NCI-H460 (cell line): ENCODE results near the gene MRTFA. TPM values are rescaled to one million over a fixed set of nuclear protein-coding genes. Genes with fewer than 3 reads are reported as not detected.
"Not testable (repeated sequence)": the region's sequence is repeated elsewhere in the genome, so short reads cannot be mapped to it uniquely, and the experiment has no call there.

ENCODE experiments used
- DNase-seq: peaks from one replicate; pipeline ENCODE4 v3.0.0-alpha.2; 2016; ENCODE audit warnings: low read depth; ENCODE audit errors: extremely low read depth
- total RNA-seq: library from RNA; depleted of rRNA; stranded (reverse); fragments of >200 nt; shearing (Covaris generic); gene quantifications from 2 replicates; pipeline ENCODE4 v1.2.3, GENCODE V29; 2014

Gene MRTFA
- total RNA-seq, 1 experiment from 2014 or later, result 5.7 TPM

DNA sequence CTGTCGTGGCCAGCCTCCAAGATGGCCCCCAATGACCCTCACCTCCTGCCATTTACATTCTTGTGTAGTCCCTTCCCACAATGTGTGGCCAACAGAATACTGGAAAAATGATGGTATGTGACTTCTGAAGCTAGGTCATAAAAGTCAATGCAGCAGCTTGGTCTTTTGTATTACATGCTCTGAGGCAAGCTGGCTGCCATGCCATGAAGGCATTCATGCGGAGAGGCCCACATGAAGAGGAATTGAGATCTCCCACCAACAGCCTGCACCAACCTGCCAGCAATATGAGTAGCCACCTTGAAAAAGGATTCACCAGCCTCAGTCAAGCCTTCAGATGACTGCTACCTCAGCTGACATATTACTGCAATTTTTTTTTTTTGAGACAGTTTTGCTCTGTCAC, 4.6 kb downstream of the MRTFA start:
- no peak for DNase-seq

DNA sequence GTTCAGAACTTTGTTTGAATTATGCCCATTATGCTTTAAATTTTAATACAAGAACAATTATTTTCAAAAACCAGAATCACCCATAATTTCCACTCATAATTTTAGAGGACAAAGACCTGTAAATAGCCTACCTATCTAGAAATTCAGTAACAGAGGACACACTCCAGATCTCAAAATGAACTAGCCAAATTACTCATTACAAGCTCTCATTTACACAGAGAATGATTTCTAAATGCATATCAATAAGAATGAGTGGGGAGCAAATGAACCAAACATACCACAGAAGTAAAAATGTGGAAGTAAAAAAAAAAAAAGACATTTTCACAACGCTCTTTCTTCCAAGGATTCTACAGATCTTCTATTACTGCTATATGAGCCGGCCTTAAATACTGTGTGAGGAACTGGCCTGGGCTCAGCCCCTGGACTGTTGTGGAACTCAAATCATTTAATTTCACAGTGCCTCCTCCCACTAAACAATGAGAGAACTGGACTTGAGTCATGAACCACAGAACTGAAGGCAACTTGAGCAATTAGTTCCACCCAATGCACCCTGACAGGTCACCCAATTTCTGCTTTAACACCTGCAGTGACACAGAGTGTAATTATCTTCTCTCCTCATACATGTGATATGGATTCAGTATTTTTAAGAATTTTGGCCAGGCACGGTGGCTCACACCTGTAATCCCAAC, 8.0 kb downstream of the MRTFA start:
- no peak for DNase-seq

DNA sequence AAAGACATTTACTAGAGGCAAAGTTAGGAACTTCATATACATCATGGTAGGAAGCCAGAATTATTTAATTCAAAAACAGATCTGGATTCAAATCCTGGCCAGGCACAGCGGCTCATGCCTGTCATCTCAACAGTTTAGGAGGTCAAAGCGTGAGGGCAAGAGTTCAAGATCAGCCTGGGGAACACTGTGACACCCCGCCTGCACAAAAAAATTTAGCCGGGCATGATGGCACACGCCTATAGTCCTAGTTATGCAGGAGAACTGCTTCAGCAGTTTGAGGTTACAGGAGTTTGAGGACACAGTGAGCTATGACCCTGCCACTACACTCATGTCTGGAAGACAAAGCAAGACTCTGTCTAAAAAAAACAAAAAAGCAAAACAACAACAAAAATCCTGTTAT, 8.9 kb downstream of the MRTFA start:
- no peak for DNase-seq

DNA sequence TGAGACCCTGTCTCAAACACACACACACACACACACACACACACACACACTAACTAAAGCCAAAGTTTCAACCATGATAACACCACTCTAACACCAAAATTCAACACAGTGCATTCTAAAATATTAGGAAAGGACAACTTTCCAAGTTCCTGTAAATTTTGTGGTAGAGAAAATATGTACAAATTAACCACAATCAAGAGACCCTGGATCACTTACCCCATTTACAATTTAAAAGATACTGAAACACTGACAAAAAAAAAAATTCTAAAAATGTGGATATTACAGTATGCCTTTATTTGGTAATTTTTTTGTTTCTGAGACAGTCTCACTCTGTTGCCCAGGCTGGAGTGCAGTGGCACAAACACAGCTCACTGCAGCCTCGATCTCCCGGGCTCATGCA, 9.7 kb downstream of the MRTFA start:
- DNase-seq, result no peak

GRCh38 chr22:40625794-40626193, 10.7 kb downstream of the MRTFA start:
- DNase-seq, result not testable (repeated sequence)

GRCh38 chr22:40625281-40625680, 11.2 kb downstream of the MRTFA start:
- not testable (repeated sequence) for DNase-seq

GRCh38 chr22:40624770-40625169, 11.7 kb downstream of the MRTFA start:
- no peak for DNase-seq

- no peak for DNase-seq
These were observed 15.0 kb downstream of the MRTFA start for GRCh38 chr22:40621309-40622151.

GRCh38 chr22:40620464-40621046, 16.0 kb downstream of the MRTFA start:
- DNase-seq, result no peak

DNA sequence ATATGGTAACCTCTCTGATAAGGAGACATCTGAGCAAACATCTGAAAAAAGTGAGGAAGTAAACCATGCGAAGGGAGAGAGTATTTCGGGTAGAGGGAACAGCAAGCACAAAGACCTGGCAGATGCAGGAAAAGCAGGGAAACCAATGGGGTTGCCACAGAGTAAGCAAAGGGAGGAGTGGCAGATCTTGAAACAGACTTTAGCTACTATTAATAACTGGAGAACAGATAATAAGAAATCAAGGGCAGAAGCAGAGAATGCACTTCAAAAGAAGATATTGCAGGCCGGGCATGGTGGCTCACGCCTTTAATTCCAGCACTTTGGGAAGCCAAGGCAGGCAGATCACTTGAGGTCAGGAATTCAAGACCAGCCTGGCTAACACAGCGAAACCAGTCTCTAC, 18.1 kb downstream of the MRTFA start:
- no peak for DNase-seq

GRCh38 chr22:40616578-40616977, 19.9 kb downstream of the MRTFA start:
- DNase-seq, result no peak

DNA sequence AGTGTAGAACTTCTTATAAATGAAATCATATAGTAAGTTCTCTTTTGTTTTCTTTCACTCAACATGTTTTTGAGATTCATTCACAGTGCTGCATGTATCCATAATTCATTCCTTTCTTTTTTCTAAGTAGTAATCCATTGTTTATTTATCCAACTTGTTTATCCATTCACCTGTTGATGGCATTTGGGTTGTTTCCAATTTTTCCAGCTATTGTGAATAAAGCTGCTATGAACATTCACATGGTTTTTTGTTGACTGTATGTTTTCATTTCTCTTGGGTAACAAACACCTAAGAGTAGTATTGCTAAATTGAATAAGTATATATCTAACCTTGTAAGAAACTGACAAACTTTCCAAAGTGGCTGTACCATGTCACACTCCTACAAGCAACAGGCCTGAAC, 23.5 kb downstream of the MRTFA start:
- no peak for DNase-seq

DNA sequence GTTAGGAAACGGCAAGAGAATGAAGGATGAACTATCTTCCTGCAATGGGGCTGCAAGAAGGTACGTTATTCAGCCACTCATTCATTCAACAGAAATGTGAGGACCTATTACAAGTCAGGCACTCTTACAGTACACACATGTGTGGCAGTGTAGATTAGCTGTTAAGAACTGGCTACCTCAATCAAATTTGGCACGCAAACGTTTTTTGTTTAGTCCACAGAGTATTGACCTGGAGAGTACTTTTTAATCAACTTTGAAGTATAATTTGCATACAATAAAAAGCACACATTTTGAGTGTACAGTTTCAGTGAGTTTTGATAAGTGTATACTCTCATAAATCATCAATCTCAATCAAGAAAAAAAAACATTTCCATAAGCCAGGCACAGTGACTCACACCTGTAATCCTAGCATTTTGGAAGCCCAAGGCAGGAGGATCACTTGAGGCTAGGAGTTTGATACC, 24.2 kb downstream of the MRTFA start:
- no peak for DNase-seq

DNA sequence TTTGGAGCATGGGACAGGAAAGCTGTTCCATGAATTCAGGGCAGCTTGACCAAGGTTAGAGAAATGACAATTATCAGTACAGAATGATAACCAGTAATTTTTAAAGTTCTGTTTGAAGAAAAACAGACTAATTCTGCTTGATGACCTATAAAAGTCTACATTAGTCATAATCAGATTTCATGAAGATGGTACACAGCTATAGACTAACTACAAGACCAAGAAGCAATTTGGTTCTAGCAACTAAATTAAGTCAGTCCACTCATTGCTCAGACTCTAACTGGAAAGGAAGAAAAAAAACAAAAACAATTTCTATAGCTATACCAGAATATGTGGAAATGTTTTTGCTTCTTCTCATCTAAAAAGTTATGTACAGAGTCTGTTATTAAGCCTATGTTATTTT, 24.9 kb downstream of the MRTFA start:
- no peak for DNase-seq

DNA sequence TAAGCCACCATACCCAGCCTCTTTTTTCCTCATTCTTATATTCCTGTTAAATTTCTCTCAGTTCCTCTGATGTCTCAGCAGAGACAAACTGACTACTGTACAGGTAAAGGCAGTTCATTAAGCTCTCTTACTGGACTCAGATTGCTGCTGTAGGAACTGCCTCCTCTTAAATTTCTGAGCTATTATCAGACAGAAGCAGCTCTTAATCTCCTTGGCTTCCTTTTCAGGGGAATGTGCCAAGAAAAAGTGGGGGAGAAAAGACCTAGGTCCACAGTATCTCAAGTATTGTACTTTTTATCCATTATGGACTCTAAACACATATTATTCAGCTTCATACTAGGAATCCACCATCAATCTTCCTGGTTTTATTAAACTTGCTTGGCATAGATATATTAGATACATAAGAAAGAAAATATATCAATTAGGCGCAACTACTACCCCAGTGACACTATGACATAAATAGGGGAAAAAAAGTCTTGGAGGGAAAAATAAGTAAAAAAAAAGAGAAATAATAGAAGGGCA, 26.1 kb downstream of the MRTFA start:
- DNase-seq, result no peak

- DNase-seq, result no peak
These were observed 27.3 kb downstream of the MRTFA start for GRCh38 chr22:40609216-40609615.

DNA sequence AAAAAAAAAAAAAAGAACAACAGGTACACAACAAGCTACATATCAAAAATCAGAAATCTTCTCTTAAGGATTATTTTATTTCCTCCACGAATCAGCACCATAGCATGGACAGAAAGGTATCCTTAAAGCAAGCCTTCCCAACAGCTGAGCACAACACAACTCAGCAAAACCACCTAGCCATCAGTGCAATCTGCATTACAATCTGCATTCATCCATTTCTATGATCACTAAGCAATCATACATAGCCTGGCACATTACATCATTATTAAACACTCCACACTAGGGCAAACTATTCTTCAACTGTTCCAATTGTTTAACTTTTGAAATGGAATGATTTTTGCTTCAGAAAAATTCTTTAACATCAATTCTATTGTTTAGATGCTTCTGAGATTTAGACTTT, 29.0 kb downstream of the MRTFA start:
- no peak for DNase-seq

DNA sequence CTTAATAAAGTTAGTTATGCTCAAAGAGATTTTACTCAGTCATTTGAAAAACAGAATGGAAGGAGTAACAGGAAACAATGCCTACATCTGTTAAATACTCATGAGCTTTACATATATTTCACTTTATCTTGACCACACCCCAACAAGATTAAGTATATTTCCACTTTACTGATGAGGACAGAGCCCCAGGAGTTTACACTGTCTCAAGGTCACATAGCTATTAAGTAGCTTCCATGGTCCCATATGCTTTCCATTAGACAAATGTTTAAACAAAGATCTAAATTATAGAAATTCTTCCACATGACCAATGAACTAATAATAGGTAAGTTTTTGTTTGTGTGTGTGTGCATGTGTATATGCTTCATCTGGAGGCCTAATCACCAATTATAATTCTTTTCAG, 30.2 kb downstream of the MRTFA start:
- DNase-seq, result no peak

DNA sequence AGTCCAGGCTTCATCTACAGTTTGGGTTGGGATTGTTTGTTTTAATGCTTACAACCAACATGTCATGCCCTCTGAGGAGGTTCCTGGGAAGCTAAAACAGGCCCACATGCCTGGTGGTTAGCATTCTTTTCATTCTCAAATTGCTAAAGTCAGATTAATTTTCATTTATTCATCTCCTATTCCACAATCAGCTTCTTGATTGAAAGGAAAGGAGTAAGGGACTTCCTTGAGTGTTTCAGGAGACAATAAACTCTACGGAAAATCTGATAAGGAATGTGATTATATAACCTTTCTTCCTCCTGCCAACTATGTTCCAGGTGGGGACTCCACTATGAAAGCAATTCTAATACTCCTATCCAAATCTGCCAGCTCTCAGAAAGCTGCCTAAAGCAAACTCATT, 30.8 kb downstream of the MRTFA start:
- no peak for DNase-seq

DNA sequence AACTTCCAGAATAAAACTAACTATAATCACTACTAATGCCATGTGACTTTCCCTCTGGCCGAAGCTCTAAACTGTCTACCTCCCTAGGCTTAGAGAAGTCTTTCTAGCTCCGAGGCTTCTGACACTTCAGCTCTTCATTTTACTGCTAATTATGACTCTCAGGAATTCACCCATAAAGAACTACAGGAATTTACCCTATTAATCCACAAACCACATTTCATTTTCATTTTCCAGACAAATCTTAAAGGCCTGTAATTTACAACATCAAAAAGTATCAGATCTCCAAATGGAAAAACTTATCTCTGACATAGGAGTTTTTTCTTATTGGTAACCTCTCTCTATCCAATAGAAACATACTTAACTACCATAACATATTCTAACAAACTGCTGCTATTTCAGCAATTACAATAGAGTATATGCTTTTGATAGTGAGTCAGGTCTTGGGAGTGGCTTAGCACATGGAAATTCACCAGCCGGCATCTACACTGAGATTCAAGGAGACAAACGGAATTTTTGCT, 33.4 kb downstream of the MRTFA start:
- no peak for DNase-seq

GRCh38 chr22:40602231-40602630, 34.3 kb downstream of the MRTFA start:
- DNase-seq, result no peak
